H9 (cell line): ENCODE data around the gene MED29. TPM values are rescaled to one million over a fixed set of nuclear protein-coding genes. Genes with fewer than 3 reads are reported as not detected.

Experiments used
- DNase-seq: peaks from one replicate; pipeline ENCODE4 v3.0.0-alpha.2; 2017
- H2AFZ ChIP-seq: one replicate; pipeline ENCODE4 v1.6.1; 2013; ENCODE audit warnings: mild to moderate bottlenecking, low read length, control low read depth, moderate library complexity
- H2AK5ac ChIP-seq: 2 replicates; pipeline ENCODE4 v1.6.1; 2013; ENCODE audit warnings: low read length, control low read depth, mixed read lengths; ENCODE audit not compliant: insufficient read length
- H2BK120ac ChIP-seq: one replicate; pipeline ENCODE4 v1.6.1; 2013; ENCODE audit warnings: low read depth, mild to moderate bottlenecking, low read length, control low read depth, inconsistent platforms; ENCODE audit not compliant: poor library complexity, severe bottlenecking
- H2BK12ac ChIP-seq: 2 replicates; pipeline ENCODE4 v1.6.1; 2013; ENCODE audit warnings: low read length, control low read depth, mixed read lengths, low read depth; ENCODE audit not compliant: insufficient read length
- H2BK15ac ChIP-seq: 2 replicates; pipeline ENCODE4 v1.6.1; 2013; ENCODE audit warnings: low read depth, low read length, control low read depth
- H2BK20ac ChIP-seq: one replicate; pipeline ENCODE4 v1.6.1; 2013; ENCODE audit warnings: low read depth, mild to moderate bottlenecking, low read length, control low read depth, inconsistent platforms; ENCODE audit not compliant: poor library complexity, severe bottlenecking
- H2BK5ac ChIP-seq: 2 replicates; pipeline ENCODE4 v1.6.1; 2013; ENCODE audit warnings: low read length, control low read depth, mixed read lengths; ENCODE audit not compliant: insufficient read length
- H3K14ac ChIP-seq: 2 replicates; pipeline ENCODE4 v1.6.1; 2013; ENCODE audit warnings: low read length, control low read depth; ENCODE audit not compliant: insufficient read depth
- H3K18ac ChIP-seq: 2 replicates; pipeline ENCODE4 v1.6.1; 2013; ENCODE audit warnings: low read depth, mild to moderate bottlenecking, mixed read lengths, low read length, control low read depth; ENCODE audit not compliant: insufficient read length
- H3K23ac ChIP-seq: 2 replicates; pipeline ENCODE4 v1.6.1; 2013; ENCODE audit warnings: low read length, control low read depth, mixed read lengths, low read depth; ENCODE audit not compliant: insufficient read length
- H3K23me2 ChIP-seq: 2 replicates; pipeline ENCODE4 v1.6.1; 2013; ENCODE audit warnings: low read depth, mild to moderate bottlenecking, mixed read lengths, low read length, control low read depth; ENCODE audit not compliant: insufficient read length, poor library complexity, severe bottlenecking
- H3K27ac ChIP-seq: 2 replicates; pipeline ENCODE4 v1.5.1; 2013; ENCODE audit warnings: low read length, control low read depth, mixed read lengths, low read depth; ENCODE audit not compliant: insufficient read length
- H3K27me3 ChIP-seq: 2 replicates; pipeline ENCODE4 v1.6.1; 2013; ENCODE audit warnings: low read length, control low read depth, inconsistent platforms; ENCODE audit not compliant: insufficient read depth
- H3K4ac ChIP-seq: 2 replicates; pipeline ENCODE4 v1.6.1; 2013; ENCODE audit warnings: low read depth, mild to moderate bottlenecking, control low read depth, inconsistent platforms, low read length, moderate library complexity
- H3K4me1 ChIP-seq: 2 replicates; pipeline ENCODE4 v1.6.1; 2013; ENCODE audit warnings: low read length, control low read depth, inconsistent platforms; ENCODE audit not compliant: insufficient read depth
- H3K4me2 ChIP-seq: 2 replicates; pipeline ENCODE4 v1.6.1; 2013; ENCODE audit warnings: low read length, control low read depth, mixed read lengths; ENCODE audit not compliant: insufficient read length, insufficient read depth
- H3K56ac ChIP-seq: 2 replicates; pipeline ENCODE4 v1.6.1; 2013; ENCODE audit warnings: low read depth, mild to moderate bottlenecking, mixed read lengths, low read length, control low read depth; ENCODE audit not compliant: insufficient read length
- H3K79me1 ChIP-seq: 2 replicates; pipeline ENCODE4 v1.6.1; 2013; ENCODE audit warnings: low read depth, mild to moderate bottlenecking, moderate library complexity, low read length, control low read depth, inconsistent platforms; ENCODE audit not compliant: insufficient read depth, poor library complexity, severe bottlenecking
- H3K79me2 ChIP-seq: 2 replicates; pipeline ENCODE4 v1.6.1; 2013; ENCODE audit warnings: low read length, control low read depth, inconsistent platforms; ENCODE audit not compliant: insufficient read depth
- H3K9ac ChIP-seq: 2 replicates; pipeline ENCODE4 v1.6.1; 2013; ENCODE audit warnings: low read length, control low read depth, mixed read lengths; ENCODE audit not compliant: insufficient read length; ENCODE audit errors: extremely low read depth
- H3K9me3 ChIP-seq: one replicate; pipeline ENCODE4 v1.6.1; 2013; ENCODE audit warnings: low read depth, low read length, inconsistent platforms; ENCODE audit not compliant: control insufficient read depth
- H3T11ph ChIP-seq: one replicate; pipeline ENCODE4 v1.6.1; 2013; ENCODE audit warnings: mild to moderate bottlenecking, low read length, control low read depth, inconsistent platforms
- H4K20me1 ChIP-seq: one replicate; pipeline ENCODE4 v1.6.1; 2013; ENCODE audit not compliant: control insufficient read depth, insufficient read length, insufficient read depth
- H4K5ac ChIP-seq: 2 replicates; pipeline ENCODE4 v1.6.1; 2013; ENCODE audit warnings: low read depth, mild to moderate bottlenecking, mixed read lengths, low read length, control low read depth; ENCODE audit not compliant: insufficient read length
- H4K8ac ChIP-seq: replicated peaks from 2 replicates; pipeline ENCODE4 v1.6.1; 2013; ENCODE audit warnings: low read length, control low read depth, mixed read lengths, low read depth; ENCODE audit not compliant: insufficient read length
- H4K91ac ChIP-seq: 2 replicates; pipeline ENCODE4 v1.6.1; 2013; ENCODE audit warnings: low read depth, mild to moderate bottlenecking, moderate library complexity, mixed read lengths, low read length, control low read depth; ENCODE audit not compliant: insufficient read length
- H3K27ac Mint-ChIP-seq, 3 experiments: 2 replicates in 2 of 3; 3 replicates in 1 of 3; pipeline ENCODE4 v1.8.0; 2020 to 2021; ENCODE audit warnings: mixed read lengths in 3 of 3, mild to moderate bottlenecking in 1 of 3, moderate library complexity in 1 of 3
- H3K27me3 Mint-ChIP-seq: 2 replicates; pipeline ENCODE4 v1.8.0; 2021; ENCODE audit warnings: low read depth, mild to moderate bottlenecking, moderate library complexity, mixed read lengths
- H3K36me3 Mint-ChIP-seq, 3 experiments: 2 replicates in 2 of 3; 3 replicates in 1 of 3; pipeline ENCODE4 v1.8.0; 2020 to 2021; ENCODE audit warnings: low read depth in 3 of 3, mixed read lengths in 3 of 3; ENCODE audit not compliant: insufficient read depth in 1 of 3
- H3K4me1 Mint-ChIP-seq, 2 experiments: 2 replicates each; pipeline ENCODE4 v1.8.0; 2020; ENCODE audit warnings: mixed read lengths in 2 of 2
- H3K4me3 Mint-ChIP-seq, 2 experiments: 2 replicates in 1 of 2; 3 replicates in 1 of 2; pipeline ENCODE4 v1.8.0; 2020 to 2021; ENCODE audit warnings: mild to moderate bottlenecking in 2 of 2, mixed read lengths in 2 of 2, moderate library complexity in 1 of 2
- H3K9me3 Mint-ChIP-seq, 2 experiments: 2 replicates in 1 of 2; 3 replicates in 1 of 2; pipeline ENCODE4 v1.8.0; 2020; ENCODE audit warnings: mild to moderate bottlenecking in 2 of 2, mixed read lengths in 2 of 2, moderate library complexity in 1 of 2
- WGBS: extraction: QIAGEN DNeasy Blood & Tissue Kit; methylation state at CpG from one replicate; pipeline ENCODE4 v1.1.7; 2013; ENCODE audit warnings: missing lambda C conversion rate, low lambda C conversion rate, mixed read lengths; ENCODE audit not compliant: insufficient read length; ENCODE audit errors: extremely low coverage; 5-methylcytosine and 5-hydroxymethylcytosine counted together
- total RNA-seq: library from RNA; stranded (reverse); gene quantifications from 2 replicates; pipeline ENCODE4 v1.2.1, GENCODE V29; 2021
- TF ChIP-seq, protein P1 (sequence below): fragments of 200-600 bp; sonication (generic); conservative IDR thresholded peaks from 3 replicates; pipeline ENCODE4 v1.8.0; 2021; ENCODE audit warnings: antibody characterized with exemption, mild to moderate bottlenecking

Gene MED29
- total RNA-seq, 1 experiment from 2014 or later: 48.3 TPM

DNA sequence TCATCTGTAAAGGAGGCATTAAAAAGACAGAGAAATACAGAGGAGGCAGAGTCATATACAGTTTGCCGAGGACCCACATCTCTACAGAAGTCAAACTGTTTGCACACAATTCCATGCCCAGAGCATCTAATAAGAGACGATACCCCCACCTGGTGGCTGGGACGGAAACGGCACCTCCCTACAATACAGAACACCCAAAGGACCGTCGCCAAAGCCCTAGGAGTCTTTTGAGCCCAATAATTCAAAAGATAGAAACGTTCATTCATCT is 20.6 kb downstream of the MED29 start:
- DNase-seq: peak; percentile 81
- no peak overlapping the region for H4K8ac ChIP-seq
- no peak overlapping the region for H4K5ac ChIP-seq
- no peak overlapping the region for H2AFZ ChIP-seq
- peak overlapping the region; percentile 27 for H3K4me2 ChIP-seq
- peak overlapping the region; percentile 55 to 85 (median 79); a peak in 5 of 7 replicates for H3K27ac Mint-ChIP-seq
- H3K79me1 ChIP-seq: peaks cover 6% of the 10 kb centered on the region
- peaks cover 4% of the 10 kb centered on the region; the same call in 1 of the 2 replicates for H3K4me1 ChIP-seq
- no peak overlapping the region for H3K9ac ChIP-seq
- no peak overlapping the region for H2AK5ac ChIP-seq
- no peak overlapping the region for H3T11ph ChIP-seq
- TF ChIP-seq, protein P1, sequence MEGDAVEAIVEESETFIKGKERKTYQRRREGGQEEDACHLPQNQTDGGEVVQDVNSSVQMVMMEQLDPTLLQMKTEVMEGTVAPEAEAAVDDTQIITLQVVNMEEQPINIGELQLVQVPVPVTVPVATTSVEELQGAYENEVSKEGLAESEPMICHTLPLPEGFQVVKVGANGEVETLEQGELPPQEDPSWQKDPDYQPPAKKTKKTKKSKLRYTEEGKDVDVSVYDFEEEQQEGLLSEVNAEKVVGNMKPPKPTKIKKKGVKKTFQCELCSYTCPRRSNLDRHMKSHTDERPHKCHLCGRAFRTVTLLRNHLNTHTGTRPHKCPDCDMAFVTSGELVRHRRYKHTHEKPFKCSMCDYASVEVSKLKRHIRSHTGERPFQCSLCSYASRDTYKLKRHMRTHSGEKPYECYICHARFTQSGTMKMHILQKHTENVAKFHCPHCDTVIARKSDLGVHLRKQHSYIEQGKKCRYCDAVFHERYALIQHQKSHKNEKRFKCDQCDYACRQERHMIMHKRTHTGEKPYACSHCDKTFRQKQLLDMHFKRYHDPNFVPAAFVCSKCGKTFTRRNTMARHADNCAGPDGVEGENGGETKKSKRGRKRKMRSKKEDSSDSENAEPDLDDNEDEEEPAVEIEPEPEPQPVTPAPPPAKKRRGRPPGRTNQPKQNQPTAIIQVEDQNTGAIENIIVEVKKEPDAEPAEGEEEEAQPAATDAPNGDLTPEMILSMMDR: peak; percentile 96; the same call in 2 of the 3 replicates
- H3K23me2 ChIP-seq: peaks cover 19% of the 10 kb centered on the region
- no peak overlapping the region for H3K27ac ChIP-seq
- no peaks in the 10 kb centered on the region for H3K27me3 ChIP-seq
- no peak overlapping the region for H3K23ac ChIP-seq
- no peak overlapping the region for H3K4ac ChIP-seq
- H3K79me2 ChIP-seq: peaks cover 9% of the 10 kb centered on the region; the same call in 1 of the 2 replicates
- no peak overlapping the region for H2BK15ac ChIP-seq
- H3K36me3 Mint-ChIP-seq: peaks cover 10 to 37% (median 24%) of the 10 kb centered on the region in 3 experiments
- H2BK5ac ChIP-seq: no peak overlapping the region
- H3K56ac ChIP-seq: no peak overlapping the region
- peak overlapping the region; percentile 96 to 97 for H3K4me3 Mint-ChIP-seq
- H3K27me3 Mint-ChIP-seq: peaks cover 1% of the 10 kb centered on the region; the same call in 1 of the 2 replicates
- no CpG with 5 or more reads among the region's 7 CpGs for WGBS
- no peak overlapping the region for H2BK12ac ChIP-seq
- H2BK20ac ChIP-seq: no peak overlapping the region
- no peaks in the 10 kb centered on the region for H3K9me3 ChIP-seq
- H3K4me1 Mint-ChIP-seq: peaks cover 40 to 49% of the 10 kb centered on the region in 2 experiments
- no peak overlapping the region for H4K91ac ChIP-seq
- no peak overlapping the region for H3K14ac ChIP-seq
- H3K18ac ChIP-seq: no peak overlapping the region
- no peaks in the 10 kb centered on the region; a peak in 1 of 5 replicates for H3K9me3 Mint-ChIP-seq
- H2BK120ac ChIP-seq: no peak overlapping the region
- peaks cover 2% of the 10 kb centered on the region for H4K20me1 ChIP-seq
